ENCODE data around the gene ALDH3B2. TPM values are rescaled to one million over a fixed set of nuclear protein-coding genes. Genes with fewer than 3 reads are reported as not detected.
"Not testable (repeated sequence)": the region's sequence is repeated elsewhere in the genome, so short reads cannot be mapped to it uniquely, and the experiment has no call there.

ALDH3B2 gene
- total RNA-seq, 1 experiment from 2014 or later: not detected

DNA sequence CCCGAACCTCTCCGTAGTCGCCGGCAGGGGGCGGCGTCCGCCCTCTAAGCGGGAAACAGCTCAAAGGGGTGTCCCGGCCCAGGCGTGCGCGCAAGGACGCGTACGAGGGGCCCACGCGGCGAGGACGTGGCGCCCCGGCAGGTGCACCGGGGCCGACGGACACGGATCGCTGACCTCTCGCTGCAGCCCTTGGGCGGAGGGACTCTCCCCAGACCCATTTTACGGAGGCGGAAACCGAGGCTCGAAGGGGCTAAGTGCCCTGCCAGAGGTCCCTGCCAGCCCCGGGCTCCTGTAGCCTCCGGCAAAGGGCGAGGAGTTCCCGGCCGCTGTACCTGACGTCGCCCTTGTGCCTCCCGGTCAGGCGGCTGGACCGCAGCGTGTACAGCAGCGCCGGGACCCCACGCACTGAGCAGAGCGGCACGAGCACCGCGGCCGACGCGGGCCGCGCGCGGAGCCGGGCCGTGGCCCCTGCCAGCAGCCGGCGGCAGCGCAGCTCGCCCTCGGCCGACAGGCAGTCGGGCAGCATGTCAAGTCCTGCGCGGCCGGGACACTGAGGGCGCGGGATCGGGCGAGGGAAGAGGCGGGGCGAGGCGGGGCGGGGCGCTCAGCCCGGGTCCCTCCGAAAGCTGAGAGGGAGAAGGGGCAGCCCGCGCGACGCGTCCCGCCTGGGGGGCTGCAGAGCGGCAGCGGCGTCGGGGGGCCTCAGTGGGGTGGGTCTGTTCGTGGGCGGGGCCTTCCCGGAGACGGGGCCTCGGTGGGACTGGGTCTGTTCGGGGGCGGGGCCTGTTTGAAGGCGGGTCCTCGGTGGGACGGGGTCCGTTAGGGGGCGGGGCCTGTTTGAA lies 44.8 kb downstream of the ALDH3B2 start, which contains the start of gene NUDT8:
Gene NUDT8, minus strand, starts transcription at position 552 of the 842 bp plus-strand sequence. Its CDS starts 26 bp downstream, at position 526.
- DNase-seq (ENCODE audit: low spot score): peak; percentile 64

DNA sequence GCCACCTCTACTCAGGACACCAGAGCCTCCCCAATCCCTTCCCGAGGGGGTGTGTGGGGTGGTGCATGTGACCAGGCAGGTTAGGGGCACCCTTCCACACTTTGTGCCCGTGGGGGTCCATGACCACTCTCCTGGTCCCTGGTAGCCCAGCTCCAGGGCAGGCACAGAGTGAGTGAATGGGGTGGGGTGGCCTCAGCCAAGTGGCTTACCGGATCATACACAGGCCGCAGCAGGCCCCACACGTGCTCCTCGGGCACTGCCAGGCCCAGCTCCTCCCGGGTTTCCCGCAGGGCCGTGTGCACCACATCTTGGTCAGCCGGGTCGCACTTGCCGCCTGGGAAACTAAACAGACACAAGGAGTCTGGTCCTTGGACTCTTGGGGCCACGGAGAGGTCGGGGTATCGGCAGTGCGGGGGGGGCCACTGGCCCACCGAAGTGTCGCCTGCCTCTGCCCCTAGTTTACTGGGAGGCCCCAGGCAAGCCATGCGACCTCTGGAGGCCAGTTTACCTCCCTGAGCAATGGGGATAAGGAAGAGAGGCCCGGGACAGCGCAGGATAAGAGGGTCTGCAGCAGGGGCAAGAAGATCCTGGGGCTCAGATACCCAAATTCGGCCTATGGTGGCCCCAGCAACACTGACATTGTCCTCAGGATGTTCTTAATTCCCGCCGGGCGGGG lies 45.6 kb downstream of the ALDH3B2 start:
- no peak for DNase-seq (ENCODE audit: low spot score)

DNA sequence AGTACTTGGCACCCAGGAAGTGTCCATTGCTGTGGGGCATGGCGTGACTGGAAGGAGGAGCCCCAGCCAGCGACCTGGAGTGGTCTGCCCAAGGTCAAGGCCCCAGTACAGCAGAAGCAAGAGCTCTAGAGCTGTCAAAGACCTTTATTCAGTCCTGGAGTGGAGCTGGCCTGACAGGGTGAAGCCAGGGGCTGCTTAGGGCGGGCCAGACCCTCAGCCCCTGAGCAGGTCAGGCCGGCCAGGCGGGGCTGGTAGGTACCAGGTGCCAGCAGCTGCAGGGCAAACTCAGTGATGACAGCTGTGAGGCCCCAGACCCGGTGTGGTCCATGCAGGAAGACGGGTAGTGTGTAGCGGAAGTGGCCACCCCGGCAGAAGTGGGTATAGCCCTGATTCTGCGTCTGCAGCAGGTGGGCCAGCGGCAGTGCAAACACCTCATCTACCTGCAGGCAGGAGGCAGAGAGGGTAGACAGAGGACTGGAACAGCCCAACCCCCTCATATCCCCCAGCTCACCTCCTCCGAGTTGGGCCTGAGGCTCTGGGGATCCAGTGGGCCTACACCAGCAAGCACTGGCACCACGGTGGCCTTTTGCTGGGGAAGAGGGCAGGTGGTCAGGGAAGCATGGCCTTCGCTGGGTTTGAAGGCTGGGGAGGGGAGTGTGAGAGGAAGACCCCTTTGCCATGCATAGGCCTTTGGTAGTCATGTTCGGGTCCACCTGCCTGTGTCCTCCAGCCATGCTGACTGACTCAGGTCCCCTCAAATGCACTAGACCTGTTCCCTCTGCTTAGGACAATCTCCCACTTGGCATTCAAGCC lies 46.4 kb downstream of the ALDH3B2 start:
- DNase-seq (ENCODE audit: low spot score): no peak

DNA sequence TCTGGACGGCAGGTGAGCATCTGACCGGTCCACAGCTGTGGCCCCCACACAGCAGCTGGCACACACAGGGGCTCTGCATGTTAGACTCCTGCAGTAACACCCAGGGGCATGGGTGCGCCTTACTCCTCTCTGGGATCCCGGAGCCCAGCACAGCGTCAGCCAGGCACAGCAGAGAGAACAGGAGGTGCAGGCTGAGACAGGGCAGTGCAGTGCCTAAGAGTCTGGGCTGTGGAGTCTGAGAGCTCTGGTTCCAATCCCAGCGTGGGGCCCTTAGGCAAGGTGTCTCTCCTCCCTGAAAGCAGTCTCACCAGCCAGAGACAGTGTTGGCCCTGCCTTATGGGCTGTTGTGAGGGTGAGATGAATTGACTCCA lies 47.0 kb downstream of the ALDH3B2 start:
- DNase-seq (ENCODE audit: low spot score): no peak

DNA sequence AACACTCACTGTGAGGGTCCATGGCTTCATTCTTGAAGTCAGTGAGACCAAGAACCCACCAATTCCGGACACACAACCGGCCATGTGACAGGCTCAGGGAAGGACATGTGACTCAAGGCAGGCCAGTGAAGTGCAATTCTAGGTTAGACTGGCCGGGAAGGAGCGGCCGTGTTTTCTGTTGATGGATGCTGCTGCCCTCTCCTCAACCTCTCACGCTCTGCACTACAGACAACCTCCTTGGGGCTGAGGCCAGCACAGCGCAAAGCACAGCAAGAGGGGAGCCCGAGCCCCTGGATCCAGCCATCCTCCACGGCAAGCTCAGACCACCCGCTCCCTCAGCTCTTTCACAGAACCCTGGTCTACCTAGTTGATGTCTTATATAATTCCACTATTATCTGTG lies 47.5 kb downstream of the ALDH3B2 start:
- no peak for DNase-seq (ENCODE audit: low spot score)

DNA sequence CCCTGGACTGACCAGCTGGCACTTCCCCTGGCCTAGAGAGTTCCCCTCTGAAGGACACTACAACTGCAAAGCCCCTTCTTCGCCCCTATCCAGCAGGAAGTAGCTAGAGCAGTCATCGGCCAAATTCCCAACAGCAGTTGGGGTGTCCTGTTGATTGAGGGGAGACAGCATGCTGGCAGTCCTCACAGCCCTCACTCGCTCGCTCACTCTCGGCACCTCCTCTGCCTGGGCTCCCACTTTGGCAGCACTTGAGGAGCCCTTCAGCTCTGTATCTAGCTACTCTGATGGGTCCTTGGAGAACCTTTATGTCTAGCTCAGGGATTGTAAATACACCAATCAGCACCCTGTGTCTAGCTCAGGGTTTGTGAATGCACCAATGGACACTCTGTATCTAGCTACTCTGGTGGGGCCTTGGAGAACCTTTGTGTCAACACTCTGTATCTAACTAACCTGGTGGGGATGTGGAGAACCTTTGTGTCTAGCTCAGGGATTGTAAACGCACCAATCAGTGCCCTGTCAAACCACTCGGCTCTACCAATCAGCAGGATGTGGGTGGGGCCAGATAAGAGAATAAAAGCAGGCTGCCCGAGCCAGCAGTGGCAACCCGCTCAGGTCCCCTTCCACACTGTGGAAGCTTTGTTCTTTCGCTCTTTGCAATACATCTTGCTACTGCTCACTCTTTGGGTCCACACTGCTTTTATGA lies 48.1 kb downstream of the ALDH3B2 start:
- DNase-seq (ENCODE audit: low spot score): not testable (repeated sequence)

DNA sequence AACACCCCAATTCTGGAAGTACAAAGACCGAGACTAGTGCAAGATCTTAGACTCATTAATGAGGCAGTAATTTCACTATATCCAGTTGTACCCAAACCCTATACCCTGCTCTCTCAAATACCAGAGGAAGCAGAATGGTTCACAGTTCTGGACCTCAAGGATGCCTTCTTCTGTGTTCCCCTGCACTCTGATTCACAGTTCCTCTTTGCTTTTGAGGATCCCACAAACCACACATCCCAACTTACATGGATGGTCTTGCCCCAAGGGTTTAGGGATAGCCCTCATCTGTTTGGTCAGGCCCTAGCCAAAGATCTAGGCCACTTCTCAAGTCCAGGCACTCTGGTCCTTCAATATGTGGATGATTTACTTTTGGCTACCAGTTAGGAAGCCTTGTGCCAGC lies 50.6 kb downstream of the ALDH3B2 start:
- not testable (repeated sequence) for DNase-seq (ENCODE audit: low spot score)

DNA sequence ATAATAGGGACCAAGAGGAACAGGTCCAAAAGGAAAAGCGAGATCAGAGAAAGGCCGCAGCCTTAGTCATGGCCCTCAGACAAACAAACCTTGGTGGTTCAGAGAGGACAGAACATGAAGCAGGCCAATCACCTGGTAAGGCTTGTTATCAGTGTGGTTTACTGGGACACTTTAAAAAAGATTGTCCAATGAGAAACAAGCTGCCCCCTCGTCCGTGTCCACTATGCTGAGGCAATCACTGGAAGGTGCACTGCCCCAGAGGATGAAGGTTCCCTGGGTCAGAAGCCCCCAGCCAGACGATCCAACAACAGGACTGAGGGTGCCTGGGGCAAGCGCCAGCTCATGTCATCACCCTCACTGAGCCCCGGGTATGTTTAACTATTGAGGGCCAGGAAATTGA lies 51.5 kb downstream of the ALDH3B2 start:
- not testable (repeated sequence) for DNase-seq (ENCODE audit: low spot score)

DNA sequence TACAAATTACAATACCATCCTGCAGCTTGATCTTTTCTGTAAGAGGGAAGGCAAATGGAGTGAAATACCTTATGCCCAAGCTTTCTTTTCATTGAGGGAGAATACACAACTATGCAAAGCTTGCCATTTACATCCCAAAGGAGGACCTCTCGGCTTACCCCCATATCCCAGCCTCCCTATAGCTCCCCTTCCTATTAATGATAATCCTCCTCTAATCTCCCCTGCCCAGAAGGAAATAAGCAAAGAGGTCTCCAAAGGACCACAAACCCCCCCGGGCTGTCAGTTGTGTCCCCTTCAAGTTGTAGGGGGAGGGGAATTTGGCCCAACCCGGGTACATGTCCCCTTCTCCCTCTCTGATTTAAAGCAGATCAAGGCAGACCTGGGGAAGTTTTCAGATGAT lies 52.5 kb downstream of the ALDH3B2 start:
- DNase-seq (ENCODE audit: low spot score): not testable (repeated sequence)

DNA sequence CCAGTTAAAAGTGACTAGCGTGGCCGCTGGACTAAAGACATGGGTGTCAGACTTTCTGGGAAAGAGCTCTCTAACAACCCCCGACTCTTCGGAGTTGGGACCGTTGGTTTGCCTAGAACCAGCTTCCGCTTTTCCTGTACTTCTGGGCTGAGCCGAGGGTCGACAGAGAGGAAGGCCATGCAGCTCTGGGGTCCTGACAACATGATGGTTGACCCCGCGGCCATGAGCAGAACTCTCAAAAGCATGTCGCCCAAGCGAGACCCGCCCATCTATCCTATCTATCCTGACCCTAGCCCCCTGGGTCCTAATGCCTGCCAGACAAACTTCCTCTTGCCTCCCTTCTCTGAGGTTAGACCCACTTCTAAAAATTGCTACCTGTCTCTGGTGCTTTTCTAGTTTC lies 53.8 kb downstream of the ALDH3B2 start:
- DNase-seq (ENCODE audit: low spot score): not testable (repeated sequence)

DNA sequence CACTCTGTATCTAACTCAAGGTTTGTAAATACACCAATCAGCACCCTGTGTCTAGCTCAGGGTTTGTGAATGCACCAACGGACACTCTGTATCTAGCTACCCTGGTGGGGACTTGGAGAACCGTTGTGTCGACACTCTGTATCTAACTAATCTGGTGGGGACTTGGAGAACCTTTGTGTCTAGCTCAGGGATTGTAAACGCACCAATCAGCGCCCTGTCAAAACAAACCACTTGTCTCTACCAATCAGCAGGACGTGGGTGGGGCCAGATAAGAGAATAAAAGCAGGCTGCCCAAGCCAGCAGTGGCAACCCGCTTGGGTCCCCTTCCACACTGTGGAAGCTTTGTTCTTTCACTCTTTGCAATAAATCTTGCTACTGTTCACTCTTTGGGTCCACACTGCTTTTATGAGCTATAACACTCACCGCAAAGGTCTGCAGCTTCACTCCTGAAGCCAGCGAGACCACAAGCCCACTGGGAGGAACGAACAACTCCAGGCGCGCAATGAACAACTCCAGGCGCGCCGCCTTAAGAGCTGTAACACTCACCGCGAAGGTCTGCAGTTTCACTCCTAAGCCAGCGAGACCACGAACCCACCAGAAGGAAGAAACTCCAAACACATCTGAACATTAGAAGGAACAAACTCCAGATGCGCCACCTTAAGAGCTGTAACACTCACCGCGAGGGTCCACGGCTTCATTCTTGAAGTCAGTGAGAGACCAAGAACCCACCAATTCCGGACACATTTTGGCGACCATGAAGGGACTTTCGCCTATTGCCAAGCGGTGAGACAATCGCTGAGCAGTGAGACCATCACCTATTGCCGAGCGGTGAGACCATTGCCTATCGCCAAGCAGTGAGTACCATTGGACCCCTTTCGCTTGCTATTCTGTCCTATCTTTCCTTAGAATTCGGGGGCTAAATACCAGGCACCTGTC lies 54.5 kb downstream of the ALDH3B2 start:
- not testable (repeated sequence) for DNase-seq (ENCODE audit: low spot score)

DNA sequence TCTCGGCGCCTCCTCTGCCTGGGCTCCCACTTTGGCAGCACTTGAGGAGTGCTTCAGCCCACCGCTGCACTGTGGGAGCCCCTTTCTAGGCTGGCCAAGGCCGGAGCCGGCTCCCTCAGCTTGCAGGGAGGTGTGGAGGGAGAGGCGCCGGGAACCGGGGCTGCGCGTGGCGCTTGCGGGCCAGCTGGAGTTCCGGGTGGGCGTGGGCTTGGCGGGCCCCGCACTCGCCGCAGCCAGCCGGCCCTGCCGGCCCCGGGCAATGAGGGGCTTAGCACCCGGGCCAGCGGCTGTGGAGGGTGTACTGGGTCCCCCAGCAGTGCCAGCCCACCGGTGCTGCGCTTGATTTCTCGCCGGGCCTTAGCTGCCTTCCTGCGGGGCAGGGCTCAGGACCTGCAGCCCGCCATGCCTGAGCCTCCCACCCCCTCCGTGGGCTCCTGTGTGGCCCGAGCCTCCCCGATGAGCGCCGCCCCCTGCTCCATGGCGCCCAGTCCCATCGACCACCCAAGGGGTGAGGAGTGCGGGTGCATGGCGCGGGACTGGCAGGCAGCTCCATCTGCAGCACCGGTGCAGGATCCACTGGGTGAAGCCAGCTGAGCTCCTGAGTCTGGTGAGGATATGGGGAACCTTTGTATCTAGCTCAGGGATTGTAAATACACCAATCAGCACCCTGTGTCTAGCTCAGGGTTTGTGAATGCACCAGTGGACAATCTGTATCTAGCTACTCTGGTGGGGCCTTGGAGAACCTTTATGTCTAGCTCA lies 55.3 kb downstream of the ALDH3B2 start:
- not testable (repeated sequence) for DNase-seq (ENCODE audit: low spot score)

DNA sequence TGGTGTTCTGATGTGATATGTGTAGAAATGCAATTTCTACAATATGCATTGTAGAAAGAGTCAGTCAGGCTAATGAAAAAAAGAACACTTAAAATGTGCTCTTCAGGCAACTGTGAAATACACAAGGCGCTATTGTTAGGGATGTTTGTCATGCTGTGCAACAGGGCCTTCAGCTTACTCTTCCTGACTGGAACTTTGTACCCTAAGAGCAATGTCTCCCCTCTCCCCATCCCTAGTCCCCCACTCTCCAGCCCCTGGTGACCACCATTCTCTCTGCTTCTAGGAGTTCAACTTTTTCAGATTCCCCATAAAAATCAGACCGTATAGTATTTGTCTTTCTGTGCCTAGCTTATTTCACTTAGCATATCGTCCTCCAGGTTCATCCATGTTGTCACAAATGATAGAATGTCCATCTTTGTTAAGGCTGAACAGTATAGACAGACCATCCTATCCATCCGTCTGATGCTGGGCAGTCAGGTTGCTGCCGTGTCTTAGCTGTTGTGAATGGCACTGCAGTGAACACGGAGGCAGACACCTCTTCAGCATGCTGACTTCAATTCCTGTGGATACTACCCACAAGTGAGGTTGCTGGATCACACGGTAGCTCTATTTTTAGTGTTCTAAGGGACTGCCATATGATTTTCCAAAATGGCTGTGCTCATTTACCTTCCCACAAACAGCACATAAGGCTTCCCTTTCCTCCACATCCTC lies 57.0 kb downstream of the ALDH3B2 start:
- DNase-seq (ENCODE audit: low spot score): no peak

DNA sequence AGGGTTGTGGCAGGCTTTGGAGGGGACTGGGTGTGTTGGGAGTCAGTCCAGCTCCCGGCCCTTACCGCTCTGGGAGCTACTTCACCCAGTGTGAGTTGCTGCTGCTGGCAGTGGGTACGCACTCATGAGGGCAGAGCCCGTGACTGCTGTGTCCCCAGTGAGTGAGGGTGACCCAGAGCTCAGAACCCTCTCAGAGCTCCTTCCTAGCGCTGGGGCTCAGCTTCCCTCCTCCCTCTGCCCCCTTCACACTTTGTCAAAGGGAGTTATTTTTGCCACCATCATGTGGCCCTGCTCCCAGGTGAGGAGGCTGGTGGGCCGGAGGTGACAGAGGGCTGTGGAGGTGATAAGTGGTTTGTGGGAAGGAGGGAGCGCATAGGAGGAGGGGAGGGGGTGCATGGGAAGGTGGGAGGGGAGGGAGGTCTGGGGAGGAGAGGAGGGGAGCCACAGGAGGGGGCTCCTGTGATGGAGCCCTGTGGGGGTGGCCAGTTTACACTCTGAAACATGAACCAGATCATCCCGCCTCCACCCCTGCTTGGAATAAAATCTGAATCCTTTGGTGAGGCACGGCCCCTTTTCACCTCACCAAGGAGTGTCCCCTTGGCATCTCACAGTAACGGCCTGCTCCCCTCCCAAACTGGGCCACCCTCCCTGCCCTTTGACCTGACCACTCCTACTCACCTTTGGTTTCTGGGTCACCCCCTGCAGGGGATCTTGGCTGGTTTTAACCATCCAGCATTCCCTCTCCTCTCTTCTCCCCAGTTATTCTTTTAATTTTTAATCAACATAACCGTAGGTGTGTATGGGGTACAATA lies 57.8 kb downstream of the ALDH3B2 start:
- no peak for DNase-seq (ENCODE audit: low spot score)

DNA sequence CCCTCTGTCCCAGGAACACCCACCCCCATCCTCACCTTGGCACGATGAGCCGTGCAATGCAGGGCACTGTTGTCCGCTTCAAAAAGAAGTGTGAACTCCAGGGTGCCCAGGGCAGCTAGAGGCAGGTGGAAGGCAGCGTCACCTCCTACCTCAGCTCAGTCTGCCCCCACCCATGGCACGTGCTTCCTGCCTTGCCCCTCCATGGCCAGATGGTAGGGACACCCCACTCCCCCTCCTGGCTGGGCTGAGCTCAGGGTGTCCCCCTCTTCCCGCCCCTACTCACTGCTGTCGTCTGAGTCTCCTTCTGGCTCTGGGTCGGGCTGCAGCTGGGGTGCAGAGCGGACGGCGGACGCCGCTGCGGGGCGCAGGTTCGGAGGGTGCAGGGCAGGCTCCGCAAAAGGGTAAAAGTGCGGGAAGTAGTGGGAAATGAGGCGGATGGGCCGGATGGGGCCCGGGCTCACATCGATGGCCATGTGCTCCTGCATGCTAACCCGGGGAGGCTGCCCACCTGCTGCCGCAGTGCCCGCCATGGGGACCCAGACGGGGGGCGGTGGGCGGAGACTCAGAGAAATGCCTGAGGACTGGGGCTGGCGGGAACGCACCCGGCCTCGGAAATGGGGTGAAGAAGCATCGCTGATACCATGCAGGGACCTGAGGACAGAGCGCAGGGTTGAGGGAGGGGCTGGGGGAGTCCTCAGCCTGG lies 58.5 kb downstream of the ALDH3B2 start:
- DNase-seq (ENCODE audit: low spot score): no peak

DNA sequence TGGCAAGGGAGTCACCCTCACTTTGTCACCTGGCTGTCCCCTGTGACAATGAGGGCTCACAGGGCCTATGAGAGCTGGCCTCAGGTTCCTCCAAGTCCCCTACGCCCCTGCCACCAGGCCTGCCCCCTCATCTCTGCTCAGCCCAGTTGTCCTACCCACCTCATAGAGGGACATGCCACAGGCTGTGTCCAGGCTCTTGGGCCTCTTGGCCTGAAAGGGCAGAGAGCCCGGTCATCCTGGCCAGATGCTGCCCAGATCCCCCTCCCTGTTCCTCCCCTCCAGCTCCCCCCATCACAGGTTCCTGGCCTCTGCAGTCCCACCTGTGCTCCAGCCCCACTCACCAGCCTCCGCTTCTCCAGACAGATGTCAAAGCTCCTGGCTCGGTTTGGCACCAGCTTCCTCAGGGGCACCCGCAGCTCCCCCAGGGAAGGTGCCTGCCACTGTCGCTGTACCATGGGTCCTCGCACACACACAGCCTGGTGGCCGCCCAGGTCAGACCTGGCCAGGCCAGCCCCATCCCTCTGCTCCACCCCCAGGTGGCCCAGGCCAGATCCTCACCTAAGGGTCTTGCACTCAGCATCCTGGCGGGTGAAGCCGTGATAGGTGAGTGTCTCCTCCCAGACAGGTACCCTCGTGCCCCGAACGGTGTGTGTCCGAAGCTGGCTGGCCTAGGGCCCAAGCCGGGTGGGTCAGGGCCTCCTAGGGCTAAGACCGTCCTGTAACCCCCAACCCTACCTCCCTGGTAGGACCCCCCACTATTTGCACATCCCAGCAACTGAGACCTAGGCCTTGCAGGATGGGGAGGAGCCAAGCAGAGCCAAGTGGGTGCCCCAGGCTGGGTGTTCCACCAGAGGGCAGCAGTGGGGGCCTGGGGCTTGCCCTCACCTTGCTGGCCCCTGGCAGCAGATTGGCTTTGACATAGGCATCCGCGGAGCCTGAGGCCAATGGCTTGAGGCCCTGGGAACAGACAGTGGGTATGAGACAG lies 59.4 kb downstream of the ALDH3B2 start:
- DNase-seq (ENCODE audit: low spot score): peak; percentile 13

Measured in A172 (cell line).